GM21723 (cell line): ENCODE data around the gene PCK1.
"Not testable (repeated sequence)": the region's sequence is repeated elsewhere in the genome, so short reads cannot be mapped to it uniquely, and the experiment has no call there.

ENCODE experiments used
- ATAC-seq: cut with Tn5 transposase; IDR thresholded peaks from one replicate; pipeline ENCODE4 v1.9.1; 2021; ENCODE audit warnings: mild to moderate bottlenecking, moderate library complexity; ENCODE audit not compliant: unreplicated experiment

PCK1 gene

DNA sequence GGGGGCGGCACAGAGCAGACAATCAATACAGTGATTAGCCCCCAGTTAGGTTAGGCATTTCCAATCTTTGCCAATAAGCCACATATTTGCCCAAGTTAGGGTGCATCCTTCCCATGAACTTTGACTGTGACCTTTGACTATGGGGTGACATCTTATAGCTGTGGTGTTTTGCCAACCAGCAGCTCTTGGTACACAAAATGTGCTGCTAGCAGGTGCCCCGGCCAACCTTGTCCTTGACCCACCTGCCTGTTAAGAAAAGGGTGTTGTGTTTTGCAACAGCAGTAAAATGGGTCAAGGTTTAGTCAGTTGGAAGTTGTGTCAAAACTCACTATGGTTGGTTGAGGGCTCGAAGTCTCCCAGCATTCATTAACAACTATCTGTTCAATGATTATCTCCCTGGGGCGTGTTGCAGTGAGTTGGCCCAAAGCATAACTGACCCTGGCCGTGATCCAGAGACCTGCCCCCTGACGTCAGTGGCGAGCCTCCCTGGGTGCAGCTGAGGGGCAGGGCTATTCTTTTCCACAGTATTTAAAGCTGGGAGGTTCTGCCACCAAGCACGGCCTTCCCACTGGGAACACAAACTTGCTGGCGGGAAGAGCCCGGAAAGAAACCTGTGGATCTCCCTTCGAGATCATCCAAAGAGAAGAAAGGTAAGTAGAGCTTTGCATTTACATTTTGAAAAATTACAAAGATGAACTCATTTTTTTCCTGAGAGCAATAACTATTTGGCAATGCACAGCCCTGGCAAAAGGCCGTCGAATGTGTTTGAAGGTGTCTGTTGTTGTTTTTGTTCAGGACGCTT, at the start of gene PCK1:
TSS of gene PCK1 (plus strand) at position 557 of the 802 bp plus-strand sequence. CDS start 302 bp downstream, outside the sequence.
- ATAC-seq, result no peak

DNA sequence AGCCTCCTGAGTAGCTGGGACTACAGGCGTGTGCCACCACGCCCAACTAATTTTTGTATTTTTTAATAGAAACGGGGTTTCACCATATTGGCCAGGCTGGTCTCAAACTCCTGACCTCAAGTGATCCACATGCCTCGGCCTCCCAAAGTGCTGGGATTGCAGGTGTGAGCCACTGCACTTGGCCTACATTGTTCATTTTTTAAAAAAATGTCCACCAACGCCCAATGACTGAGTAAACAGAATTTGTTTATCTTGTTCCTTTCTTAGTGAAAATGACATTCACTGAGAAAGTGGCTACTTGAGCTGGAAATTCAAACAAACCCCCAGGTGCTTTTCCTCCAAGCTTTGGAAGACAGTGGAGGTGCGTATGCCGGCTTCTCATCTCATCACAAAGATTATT, 49.2 kb upstream of the PCK1 start:
- ATAC-seq, result not testable (repeated sequence)

DNA sequence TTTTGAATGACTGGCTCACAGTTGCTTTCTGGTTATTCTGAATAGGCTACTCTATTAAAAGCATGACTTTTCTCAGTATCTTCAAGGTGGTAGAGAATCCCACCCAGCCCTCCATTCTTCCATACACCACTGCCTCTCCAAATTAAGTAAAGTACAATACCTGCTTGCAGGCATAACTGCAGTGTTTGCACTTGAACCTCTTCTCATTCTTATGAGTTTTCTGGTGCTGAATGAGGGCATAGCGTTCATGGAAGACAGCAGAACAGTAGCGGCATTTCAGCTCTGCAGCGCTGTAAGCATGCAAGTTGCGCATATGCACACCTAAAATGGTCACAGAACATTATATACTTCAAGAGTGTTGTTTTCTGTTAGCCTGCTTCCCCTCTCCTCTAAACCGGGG, 48.5 kb upstream of the PCK1 start:
- no peak for ATAC-seq

DNA sequence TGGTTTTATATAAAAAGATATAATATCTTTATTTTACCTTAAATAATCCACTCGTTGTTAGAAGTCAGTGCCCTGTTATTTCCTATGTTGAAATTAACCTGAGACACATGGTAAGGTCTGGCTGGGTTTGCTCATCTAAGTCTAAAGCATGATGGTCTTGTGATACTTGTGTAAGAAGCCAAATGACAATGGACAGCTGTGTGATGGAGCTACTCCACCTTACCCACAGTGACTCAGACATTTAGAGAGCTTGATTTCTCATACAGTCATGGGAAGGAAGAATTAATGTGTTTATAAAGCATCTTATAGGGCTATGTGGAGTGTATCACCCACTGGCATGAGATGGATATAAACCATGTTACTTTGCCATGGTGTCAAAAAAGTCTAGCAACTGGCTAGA, 47.7 kb upstream of the PCK1 start:
- ATAC-seq, result no peak

DNA sequence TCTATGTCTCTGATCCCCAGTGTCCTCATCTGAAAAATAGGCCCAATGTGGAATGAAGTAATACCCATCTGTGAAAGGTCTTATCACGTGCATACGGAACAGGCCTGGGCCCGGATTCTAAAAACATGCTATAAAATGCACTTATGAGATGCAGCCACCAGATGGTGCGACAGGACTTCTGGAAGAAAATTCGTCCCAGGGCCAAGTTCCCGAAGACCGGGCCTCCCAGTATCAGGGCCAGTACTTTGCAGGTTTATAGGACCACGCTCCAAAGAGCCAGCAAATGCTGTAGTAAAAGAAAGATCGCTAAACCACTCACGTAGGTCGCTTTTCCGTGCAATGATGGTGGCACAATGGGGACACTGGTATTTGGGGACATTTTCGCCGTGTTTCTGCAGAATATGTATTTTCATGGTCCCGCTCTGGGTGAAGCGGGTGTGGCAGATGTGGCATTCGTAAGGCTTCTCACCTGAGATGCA, 46.6 kb upstream of the PCK1 start:
- no peak for ATAC-seq

DNA sequence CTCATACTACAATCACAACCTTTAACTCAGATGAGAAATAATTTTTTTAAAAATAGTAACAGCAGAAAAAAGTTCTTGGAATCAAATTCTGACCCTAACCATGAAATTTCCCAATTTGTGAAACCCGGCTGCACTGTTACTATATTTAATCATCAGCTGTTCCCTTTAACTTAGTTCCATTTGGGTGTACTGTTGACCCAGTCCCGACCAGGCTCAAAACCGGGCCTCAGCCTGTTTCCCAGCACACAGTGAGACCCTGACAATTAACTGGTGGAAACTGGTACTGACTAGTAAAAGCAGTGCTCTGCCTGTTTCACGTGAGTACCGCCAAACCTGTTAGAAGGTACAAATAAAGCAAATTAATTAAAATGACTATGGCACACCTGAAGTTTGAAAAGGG, 43.0 kb upstream of the PCK1 start:
- no peak for ATAC-seq

DNA sequence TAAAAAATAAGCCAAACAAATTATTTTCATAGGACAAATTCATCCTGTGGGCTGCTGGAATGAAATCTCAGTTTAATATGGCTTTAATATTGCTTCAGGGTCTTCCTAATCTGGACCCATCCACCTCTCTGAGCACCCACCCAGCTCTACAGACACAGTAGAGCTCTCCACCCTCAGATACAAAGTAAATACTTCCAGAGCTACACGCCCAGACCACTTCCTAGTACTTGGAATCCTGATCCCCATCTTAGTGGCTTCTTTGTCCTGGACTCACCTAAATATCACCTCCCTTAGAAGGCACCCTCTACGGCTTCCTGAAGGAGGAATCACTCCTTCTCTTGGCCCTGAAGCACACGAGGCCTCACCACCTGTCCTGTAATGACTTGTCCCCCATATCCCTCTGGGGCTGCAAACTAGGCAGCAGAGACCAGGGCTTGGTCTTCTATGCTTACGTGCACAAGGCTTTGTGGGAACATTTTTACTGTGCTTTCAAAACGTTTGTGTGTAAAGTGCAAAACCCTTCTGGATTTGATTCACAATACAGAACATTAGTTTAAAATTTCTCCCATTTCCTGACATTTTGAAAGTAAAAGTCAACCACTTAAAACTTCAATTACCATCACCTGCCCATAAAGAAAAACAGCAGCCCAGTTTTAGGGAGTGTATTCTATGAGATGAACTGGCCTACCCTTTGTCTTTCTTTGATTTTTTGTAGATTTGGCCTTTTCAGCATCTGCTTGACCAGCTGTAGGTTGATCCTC, 38.4 kb upstream of the PCK1 start:
- ATAC-seq, result no peak

DNA sequence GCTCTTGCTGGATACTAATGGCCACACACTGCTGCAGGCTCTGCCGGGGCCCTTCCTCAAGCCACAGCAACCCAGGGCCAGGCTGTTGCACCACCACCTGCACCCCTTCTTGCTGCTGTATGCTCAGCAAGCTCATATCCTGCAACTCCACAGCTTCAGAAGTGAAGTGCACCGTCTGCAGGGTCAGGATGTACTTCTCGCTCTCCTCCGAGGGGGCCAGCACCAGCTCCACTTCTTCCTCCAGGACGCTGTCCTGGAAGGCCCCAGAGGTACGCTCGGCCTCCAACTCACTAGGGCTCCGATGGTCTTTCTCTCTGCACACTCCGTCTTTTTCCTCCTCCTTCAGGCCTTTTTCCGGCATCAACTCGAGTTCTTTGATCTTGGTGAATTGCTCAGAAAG, 37.1 kb upstream of the PCK1 start:
- no peak for ATAC-seq

DNA sequence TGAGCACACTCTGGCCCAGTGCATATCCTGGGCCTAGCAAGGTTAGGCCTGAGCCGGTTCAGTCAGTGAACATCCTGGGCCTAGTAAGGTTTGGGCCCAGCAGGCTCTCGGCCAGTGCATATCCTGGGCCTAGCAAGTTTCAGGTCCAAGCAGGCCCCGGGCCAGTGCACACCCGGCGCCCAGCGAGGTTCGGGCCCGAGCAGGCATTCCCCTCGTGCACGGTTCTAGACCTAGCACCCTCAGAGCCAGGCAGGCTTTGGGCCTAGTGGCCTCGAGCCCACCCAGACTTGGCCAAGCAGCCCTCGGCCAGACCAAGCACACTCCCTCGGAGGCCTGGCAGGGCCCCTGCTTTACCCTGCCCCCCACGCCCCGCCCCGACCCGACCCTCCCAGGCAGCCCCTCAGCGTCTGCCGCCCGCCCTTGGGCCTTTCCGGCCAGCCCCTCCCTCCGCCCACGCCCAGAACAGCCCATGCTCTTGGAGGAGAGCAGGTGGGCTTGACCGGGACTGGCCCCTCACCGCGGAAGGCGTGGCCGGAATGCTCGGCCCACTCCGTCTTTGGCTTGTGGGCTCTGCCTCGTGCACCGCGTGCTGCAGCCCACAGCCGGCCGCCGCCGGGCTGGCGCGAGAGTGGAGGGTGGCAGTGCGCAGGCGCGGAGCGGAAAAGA, 36.3 kb upstream of the PCK1 start, which contains the start of gene CTCFL:
TSS of gene CTCFL (minus strand) at position 630 of the 666 bp plus-strand sequence. CDS start 935 bp downstream, outside the sequence.
- ATAC-seq, result no peak

DNA sequence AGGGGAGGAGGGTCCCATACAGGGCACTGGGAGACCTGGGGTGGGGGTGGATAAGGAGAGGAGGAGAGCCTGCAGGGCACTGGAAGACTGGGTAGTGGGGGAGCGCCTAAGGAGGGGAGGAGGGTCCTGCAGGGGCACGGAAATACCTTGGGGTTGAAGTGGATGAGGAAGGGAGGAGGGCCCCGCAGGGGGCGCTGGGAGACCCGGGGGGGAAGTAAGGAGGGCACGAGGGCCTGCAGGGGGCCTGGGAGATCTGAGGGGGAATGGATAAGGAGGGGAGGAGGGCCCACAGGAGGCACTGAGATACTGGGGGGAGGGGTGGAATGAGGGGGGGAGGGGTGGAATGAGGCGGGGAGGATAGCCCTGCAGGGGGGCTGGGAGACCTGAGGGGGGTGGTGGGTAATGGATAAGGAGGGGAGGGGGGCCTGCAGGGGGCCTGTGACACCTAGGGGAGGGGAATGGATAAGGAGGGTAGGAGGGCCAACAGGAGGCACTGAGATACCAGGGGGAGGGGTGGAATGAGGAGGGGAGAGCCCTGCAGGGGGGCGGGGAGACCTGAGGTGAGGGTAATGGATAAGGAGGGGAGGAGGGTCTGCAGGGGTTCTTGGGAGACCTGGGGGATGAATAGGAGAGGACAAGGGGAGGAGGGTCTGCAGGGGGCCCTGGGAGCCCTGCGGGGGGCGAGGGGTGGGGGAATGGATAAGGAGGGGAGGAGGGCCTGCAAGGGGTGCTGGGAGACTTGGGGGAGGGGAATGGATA, 35.4 kb upstream of the PCK1 start:
- ATAC-seq, result no peak

DNA sequence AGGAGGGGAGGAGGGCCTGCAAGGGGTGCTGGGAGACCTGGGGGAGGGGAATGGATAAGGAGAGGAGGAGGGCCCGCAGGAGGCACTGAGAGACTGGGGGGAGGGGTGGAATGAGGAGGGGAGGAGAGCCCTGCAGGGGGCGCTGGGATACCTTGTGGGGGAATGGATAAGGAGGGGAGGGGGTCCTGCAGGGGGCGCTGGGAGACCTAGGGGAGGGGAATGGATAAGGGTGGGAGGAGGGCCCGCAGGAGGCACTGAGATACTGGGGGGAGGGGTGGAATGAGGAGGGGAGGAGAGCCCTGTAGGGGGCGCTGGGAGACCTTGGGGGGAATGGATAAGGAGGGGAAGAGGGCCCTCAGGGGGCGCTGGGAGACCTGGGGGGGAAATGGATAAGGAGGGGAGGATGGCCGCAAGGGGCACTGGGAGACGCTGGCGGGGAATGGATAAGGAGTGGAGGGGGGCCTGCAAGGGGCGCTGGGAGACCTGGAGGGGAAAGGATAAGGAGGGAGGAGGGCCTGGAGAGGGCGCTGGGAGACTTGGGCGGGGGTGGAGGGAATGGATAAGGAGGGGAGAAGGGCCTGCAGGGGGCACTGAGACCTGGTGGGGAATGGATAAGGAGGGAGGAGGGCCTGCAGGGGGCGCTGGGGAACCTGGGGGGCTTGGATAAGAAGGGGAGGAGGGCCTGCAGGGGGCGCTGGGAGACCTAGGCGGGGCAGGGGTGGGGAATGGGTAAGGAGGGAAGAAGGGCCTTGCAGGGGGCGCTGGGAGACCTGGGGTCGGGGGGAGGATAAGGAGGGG, 34.6 kb upstream of the PCK1 start:
- ATAC-seq, result no peak

DNA sequence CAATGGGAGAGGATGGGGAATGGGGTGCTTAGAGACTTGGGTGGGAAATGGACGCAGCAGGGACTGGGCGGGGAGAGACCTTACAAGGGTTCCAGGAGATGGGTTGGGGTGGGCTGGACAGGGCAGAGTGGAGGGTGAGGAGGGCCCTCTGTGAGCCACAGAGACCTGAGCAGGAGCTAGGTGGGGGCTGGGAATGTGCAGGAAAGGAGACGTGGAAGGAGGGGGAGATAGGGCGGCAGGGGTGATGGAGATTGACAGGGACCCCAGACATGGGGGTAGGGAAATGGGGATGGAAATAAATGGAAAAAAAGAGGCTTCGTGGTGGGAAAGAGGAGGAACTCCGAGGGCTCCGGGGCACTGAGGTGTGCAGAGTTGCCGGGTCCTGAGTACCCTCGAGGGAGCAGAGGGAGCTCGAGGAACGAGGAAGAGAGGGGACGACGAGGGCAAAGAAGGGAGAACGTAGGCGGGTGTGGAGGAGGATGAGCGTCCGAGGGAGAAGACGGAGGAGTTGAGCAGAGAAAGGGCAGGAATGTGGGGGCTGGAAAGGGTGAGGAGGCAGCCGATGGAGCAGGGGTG, 33.9 kb upstream of the PCK1 start:
- no peak for ATAC-seq

DNA sequence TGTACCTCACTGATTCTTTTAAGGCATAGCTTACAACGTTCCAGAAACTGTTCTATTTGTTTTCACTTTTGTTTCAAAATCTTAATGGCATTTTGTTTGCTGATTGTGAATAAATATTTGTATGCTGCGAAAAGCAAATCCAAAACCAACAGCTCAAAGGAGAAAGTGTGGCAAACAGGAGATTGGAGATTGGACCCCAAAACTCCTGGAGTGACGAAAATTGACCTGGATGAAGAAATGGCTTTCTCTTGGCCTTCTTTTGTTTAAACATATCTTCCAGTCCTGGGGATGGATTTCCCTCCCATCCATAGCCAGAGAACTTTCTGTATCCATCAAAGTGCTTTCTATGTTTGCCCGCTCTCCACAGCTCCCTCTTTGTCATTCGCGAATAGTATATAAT, 33.2 kb upstream of the PCK1 start:
- no peak for ATAC-seq

DNA sequence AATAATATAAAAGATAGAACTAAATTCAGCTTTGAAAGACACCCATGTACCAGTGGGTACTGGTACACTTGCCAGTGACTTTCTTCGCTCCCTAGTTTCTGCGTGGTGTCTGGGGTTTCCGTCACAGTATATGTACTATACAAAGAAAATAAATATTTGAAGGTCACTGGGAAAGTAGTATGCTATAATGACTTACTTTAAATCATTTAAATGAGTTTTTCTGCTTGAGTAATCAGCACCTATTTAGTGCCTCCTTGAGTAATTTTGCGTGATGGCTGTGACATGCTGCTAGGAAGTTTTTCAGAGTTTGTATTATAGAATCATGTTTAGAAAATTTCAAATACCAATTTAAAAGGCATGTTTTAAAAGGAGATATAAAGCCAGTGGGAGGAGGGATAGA, 32.8 kb upstream of the PCK1 start:
- ATAC-seq, result no peak

DNA sequence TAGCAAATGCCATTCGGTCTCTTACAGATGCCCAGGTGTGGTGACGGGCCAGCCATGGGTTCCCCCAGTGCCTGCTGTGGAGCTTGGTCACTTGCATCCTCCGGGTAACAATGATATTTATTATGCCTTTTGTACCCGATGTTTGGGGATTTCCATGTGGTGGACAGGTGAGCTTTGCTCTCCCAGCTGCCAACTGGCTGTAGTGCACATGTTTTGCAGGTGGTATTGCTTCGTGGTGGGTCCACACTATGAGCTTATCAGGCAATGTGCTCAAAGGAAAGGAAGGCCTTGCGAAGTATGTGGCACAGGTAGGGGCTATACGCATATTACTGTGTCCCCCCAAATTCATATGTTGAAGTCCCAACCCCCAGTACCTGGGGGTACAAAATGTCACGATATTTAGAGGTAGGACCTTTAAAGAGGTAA, 31.7 kb upstream of the PCK1 start:
- no peak for ATAC-seq

DNA sequence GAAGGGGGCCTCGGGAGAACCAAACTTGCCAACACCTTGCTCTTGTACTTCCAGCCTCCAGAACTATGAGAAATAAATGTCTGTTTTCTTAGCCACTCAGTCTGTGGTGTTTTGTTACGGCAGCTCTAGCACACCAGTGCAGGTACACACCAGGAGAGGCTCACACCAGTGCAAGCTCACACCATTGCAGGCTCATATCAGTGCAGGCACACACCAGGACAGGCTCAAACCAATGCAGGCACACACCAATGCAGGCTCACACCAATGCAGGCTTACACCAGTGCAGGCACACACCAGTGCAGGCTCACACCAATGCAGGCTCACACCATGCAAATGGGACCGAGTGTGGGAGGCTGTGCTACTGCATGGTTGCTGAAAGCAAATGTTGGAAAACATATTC, 31.1 kb upstream of the PCK1 start:
- no peak for ATAC-seq

DNA sequence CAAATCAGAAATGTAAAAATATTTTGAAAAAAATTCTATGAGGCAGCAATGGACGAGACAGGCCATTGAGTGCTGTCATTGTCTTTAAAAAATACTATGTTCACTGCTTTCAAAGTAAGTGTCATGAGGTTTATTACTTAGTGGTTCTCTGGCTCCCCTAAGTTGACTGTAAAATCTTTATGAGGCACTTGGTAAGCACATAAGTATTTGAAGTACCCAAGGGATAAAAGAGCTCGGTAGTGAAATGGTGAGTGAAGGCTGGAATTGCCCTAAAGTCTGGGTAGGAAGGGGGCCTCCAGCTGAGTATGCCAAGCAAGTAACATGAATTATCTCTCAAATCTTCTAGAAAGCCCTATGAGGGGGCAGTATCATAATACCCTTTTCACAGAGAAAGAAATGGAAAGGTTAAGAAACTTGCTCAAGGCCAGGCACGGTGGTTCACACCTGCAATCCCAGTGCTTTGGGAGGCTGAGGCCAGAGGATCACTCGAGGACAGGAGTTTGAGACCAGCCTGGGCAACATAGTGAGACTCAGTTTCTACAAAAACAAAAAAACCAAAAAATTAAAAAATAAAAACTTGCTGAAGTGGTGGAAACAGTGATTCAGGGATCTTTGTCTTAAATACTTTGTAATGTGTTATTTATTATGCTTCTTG, 30.5 kb upstream of the PCK1 start:
- ATAC-seq, result no peak

DNA sequence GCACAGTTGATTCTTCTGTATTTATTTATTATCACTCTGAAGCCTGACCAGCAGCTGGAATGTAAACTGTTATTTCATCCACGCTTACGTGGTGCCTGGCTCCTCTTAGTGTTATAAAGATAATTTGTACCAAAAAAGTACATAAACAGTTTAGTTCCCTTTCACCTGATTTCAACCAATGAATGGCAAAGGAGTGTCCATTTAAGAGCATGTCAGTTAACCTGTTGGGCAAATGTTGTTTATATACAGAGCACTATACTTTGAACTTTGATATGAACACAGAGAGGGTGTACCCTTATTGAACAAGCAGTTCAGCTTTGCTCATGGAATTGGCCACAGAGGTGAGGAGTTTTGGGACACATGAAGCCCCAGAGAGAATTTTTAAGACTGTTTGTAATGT, 28.8 kb upstream of the PCK1 start:
- no peak for ATAC-seq

DNA sequence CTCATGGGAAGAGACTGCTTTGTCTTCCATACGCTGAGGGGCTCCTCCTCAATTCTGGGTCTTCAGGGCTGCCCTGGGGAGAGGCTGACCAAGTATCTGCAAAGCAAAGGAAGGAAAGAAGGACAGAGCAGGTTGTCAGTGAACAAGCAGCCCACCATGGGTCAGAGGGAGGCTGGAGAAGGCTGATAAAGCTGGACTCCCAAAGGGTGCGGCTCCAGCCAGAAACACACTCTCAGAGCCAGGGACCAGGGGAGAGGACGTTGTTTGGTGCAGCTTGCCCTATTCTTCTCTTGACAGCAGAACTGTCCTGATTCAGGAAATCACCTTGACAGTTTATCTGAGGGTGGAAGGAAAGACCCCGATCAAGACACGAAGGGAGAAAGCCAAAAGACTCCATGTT, 25.6 kb upstream of the PCK1 start:
- ATAC-seq, result no peak
